Stimulated activated CD4-positive, alpha-beta T cell treated with anti-CD3 and anti-CD28 coated beads, Interleukin-2, amount 100 ng/mL, for 4 hours (primary cell): ENCODE measurements around the gene ACTG2.
"Not testable (repeated sequence)": the region's sequence is repeated elsewhere in the genome, so short reads cannot be mapped to it uniquely, and the experiment has no call there.

Source experiments
- DNase-seq: peaks from one replicate; pipeline ENCODE4 v3.0.0-alpha.2; 2020; ENCODE audit warnings: low read depth

Gene ACTG2

DNA sequence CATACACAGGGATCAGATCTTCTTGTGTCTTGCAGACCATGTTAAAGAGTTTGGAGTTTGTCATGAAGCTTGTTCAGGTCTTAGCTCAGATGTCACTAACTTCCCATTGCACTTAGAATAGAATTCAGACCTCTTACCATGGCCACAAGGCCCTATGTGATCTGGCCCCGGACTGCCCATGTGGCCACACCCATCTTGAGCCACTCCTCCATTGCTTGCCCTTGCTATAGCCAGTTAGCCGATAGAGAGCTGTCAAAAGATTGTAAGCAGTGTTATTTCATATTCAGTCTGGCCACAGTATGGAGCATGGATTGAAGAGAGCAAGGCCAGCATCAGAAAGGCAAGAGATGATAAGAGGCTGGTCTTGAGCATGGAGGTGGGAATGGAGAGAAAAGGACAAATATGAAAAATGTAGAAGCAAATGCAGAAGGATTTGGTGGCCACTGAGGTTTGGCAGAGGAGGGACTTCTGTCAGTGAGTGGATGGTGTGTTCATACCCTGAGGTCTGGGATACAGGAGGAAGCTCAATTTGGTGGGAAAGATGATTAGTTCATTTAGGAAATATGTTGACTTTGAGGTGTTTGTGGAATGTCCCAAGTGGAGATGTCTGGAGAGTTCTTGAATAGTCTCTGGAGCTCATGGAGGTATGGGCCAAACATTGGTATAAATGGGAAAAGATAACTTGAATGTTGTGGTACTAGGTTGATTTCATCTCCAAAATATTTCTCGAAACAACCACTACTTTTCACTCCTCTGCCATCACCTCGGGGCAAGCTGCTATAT lies 44.5 kb downstream of the ACTG2 start:
- DNase-seq = no peak

DNA sequence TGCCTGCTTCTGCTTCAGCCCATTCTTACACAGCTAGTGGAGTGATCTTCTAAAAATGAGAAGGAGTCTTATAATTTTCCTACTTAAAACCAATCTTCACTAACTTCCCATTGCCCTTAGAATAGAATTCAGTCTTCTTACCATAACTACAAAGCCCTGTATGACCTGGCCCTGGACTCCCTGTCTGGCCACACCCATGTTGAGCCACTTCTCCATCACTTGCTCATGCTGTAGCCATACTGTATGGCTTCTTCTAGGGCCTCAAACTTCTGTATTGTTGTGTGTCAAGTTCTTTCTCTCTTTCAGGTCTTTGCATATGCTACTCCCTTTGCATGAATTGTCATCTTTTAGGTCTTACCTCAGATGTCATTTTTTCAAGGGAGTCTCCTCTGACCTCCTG lies 45.1 kb downstream of the ACTG2 start:
- no peak for DNase-seq

DNA sequence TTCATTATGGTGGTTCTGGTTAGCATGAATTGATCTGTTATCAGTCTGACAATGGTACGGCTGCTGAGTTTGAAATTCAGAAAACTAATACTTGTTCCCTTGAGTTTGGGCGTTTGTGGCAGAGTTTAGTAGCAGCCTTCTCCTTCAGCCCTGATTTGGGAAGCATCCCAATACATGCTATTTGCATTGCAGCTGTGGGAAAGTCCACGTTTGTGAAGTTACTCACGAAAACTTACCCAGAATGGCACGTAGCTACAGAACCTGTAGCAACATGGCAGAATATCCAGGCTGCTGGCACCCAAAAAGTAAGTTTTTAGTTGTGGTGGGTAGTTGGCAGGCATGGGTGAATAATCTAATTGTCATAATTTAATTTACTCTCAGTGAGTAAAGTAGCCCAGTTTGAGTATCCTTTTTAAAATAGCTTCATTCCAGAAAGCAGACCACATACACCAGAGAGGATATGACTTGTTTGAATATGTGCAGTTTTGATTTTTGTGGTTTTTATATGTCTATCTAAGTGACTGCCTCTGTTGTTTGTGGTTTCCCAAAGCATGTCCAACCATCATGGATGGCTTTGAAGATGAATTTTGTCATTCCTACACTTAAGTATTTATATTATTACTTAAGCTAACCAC lies 46.0 kb downstream of the ACTG2 start:
- no peak for DNase-seq

DNA sequence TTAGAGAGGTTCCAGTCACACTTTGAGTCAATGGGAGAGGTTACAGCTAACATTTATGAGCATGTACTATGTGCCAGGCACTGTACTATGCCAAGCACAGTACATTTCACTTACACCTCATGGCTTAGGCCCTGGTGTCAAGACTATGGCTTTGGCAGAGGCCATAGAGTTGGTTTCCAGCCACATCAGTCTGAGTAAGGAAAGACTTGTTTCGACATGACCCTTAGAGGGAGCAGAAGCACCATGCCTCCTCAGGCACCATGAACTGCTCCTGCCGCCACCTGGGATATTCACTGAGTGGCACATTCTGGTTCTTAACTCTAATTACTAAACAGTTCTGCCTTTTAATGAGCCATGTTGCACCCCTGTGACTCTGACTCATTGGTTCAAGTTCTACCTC lies 46.6 kb downstream of the ACTG2 start:
- no peak for DNase-seq

DNA sequence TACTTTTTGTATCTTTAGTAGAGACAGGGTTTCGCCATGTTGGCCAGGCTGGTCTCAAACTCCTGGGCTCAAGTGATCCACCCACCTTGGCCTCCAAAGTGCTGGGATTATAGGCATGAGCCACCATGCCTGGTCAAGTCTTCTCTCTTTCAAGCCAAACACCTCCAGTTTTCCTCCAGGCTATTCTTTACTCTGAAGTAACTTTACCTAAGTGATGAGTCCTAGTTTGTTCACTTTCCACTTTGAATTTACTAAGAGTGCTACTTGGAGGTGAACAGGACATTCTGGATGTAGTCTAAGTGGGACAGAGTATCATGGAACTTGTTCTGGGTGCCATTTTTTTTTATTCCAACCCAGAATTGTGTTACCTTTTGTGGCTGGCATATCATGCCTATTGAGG lies 47.3 kb downstream of the ACTG2 start:
- not testable (repeated sequence) for DNase-seq

DNA sequence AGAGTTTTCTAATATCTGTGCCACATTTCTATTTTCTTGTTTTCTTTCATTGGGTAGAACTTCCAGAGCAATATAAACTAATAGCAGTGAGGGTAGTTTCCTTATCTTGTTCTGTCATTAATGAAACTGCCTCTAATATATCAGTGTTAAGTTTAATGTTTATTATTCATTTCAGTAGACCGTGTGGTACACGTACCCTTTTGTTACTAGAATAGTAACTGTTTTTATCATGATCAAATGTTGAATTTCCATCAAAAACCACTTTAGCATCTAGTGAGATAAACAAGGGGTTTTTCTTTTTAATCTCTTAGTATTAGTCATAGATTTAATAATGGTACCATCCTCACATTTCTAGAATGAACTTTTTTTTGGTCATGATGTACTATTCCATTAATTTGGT lies 49.9 kb downstream of the ACTG2 start:
- no peak for DNase-seq

DNA sequence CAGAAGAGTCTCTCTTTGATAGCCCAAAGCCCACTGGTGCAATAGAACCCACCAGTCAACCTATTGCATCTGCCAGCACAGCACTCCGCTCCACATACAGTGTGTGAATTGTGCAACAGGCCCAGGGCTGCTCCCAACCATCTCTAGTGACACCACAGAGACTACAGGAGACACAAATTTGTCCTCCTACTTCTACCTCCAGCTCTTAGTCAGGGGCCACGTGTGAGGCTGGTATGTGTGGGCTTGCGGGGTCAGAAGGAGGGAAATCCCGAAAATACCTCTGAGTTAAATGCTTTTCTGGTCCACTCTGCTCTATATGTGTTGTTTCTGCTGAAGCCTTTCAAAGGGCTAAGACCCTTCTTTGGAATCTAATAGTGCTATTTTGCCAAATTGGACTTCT lies 51.9 kb downstream of the ACTG2 start:
- DNase-seq = no peak

DNA sequence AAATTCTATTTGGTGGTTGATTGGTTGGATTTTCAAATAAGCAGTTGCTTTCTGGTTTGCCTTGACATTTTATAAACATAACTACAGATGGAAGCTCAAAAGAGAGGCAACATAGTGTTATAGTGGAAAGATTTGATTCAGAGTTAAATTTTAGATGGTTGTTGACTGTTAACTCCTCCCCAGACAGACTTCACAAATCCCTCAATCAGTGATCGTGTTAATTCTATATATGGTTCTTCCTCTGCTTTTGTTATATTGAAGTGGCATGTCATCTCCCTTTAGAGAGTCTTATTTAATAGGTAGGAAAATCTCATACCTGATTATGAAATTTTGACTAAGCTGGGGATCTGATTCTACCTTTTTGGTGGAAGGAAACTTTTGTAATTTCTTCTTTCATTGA lies 53.4 kb downstream of the ACTG2 start:
- no peak for DNase-seq

DNA sequence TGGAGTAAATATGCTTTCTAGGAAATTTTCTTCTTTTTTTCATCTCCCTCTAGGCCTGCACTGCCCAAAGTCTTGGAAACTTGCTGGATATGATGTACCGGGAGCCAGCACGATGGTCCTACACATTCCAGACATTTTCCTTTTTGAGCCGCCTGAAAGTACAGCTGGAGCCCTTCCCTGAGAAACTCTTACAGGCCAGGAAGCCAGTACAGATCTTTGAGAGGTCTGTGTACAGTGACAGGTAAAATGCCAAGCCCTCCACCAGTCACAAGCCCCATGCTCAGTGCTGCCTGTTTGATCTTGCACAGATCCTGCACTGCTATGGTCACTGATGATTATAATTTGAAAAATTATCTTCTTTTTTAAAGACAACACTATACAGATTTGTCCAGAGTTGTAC lies 53.9 kb downstream of the ACTG2 start:
- DNase-seq = no peak

DNA sequence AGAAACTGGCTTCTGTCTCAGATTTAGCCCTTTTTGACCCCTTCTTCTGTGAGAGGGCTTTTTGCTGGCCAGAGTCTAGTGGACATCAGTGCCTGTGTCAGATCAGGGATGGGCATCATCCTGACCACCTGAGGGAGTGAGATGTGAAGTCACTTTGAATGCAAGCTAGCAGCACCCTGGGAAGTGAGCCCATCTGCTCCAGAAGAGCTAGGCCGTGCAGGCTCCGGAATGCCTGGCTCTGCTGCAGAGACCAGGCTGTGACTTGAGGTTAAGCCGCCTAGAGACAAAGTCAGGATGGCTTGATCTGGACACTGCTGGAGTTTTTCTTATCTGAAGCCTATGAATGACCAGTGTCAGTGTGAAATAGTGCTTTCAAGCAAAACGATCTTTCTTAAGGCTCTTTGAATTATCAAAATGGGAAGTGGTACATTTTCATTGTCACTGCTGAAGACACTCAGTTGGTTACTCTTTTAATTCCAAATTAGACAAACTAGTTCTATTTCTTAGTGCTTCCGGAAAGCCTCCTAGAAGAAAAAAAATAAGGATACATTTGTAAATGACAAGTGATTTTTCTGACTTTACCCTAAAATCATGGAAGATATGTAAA lies 54.7 kb downstream of the ACTG2 start:
- DNase-seq = no peak

DNA sequence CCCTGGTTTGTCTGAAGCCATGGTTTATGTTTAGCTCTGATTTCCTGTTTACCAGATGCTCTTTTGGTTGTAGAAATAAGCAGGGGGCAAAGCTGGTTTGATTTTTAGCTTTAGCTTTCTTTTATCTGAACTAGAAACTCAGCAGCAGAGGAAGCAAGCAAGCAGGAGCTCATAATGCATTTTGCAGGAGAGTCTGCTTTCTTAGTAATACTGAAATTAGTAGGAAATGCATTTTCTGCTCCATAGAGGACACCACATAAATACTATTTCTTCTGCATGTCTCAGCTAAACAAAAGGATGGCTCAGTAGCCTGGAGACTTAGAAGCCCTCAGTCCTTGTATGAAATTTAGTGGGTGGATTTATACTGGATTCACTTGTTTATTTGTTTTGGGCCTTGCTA lies 57.0 kb downstream of the ACTG2 start:
- DNase-seq = no peak

DNA sequence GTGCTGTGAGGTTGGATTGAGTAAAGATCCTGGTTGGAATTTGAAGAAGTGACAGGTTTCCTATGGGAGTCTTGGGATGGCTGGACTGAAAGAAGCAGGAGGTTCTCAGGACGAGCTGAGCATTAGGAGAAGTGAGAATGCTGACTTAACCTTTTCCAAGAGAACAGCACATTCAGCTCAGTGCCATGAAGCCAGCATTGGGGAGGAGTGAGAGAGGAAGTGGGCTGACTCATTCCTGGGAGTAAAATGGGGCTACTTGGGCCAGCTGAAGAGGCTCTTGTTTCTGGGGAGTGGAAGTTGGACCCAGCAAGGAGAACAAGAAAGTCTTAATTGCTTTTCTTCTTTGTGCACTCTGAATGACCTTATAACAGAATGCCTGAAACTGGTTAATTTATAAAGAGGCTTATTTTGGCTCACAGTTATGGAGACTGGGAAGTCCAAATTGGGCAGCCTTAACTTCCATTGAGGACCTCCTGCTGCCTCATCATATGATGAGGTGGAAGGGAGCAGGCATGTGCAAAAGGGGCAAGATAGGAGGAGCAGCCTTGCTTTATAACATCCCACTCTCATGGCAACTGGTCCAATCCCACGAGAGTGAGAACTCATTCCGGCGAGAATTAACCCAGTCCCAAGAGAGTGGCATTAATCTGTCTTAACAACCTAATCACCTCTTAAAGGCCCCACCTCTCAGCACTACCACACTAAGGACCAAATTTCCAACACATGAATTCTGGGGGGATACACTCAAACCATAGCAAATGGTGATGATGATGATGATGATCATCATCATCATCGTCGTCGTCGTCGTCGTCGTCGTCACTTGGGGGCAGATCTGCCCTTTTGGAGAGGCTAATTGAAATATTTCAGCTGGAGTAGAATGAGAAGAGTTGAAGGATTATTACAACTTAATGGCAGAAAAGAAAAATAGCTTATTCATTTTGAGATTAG lies 60.0 kb downstream of the ACTG2 start:
- DNase-seq = no peak

DNA sequence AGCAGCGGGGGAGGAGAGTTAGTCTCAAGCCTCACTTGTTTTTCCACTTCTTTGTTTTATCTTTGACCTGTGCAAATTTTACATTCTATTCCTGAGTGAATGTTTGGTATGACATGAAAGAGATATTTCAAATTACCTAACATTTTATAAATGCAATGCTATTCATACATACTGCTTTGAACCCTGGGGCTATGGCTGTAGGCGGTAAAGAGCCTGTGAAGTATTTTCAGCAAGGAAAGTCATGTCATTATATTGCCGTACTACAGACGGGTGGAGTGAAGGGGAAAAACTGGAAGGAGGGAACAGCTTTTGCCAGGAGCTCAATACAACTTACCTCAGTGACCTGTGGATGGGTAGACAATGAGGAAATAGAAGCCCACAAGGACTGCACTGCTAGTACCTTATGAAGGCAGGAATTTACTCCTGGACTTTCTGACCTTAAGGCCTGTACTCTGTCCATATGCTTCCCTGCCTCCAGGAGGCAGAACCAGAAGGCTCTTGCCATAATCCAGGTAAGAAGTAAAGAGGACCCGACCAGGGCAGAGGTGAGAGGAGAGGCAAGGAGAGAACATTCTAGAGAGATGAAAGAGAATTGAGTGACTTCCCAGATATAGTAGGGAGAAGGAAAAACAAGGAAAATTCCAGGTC lies 63.5 kb downstream of the ACTG2 start:
- no peak for DNase-seq

DNA sequence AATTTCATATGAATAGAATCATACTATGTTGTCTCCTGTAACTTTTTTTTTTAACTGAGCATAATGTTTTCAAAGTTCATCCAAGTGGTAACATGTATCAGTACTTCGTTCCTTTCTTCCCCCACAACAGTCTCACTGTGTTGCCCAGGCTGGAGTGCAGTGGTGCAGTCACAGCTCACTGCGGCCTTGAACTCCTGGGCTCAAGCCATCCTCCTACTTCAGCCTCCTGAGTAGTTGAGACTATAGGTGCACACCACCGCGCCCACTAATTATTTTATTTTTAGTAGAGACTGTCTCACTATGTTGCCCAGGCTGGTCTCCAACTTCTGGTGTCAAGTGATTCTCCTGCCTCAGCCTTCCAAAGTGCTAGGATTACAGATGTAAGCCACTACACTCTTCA lies 68.5 kb downstream of the ACTG2 start:
- no peak for DNase-seq

DNA sequence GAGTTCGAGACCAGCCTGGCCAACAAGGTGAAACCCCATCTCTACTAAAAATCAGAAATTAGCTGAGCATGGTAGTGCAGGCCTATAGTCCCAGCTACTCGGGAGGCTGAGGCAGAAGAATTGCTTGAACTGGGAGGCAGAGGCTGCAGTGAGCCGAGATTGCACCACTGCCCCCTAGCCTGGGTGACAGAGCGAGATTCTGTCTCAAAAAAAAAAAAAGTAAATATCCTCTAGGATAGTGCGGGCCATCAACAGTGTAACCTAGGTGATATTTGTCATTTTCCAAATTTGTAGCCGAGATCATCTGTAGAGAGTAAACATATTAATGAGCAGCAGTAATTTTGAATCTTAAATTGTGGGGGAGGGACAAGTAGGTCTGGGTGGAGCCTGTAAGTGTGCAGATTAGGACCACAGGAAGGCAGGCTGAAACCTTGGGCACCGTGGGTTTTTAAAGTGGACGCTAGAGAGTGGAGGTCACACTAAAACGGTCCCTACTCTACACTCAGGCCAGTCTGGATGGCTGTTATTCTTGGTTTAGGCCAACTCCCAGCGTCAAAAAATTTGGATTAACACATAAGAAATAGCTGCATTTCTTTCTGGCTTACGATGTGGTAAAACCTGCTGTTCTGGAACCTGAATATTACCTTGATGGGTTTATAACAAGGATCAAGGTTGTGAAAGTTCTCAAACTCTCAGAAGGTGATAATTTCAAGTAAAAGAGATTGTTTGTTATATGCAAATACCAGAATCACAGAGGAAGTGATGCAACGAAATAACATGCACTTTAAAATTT lies 69.2 kb downstream of the ACTG2 start:
- DNase-seq = no peak

DNA sequence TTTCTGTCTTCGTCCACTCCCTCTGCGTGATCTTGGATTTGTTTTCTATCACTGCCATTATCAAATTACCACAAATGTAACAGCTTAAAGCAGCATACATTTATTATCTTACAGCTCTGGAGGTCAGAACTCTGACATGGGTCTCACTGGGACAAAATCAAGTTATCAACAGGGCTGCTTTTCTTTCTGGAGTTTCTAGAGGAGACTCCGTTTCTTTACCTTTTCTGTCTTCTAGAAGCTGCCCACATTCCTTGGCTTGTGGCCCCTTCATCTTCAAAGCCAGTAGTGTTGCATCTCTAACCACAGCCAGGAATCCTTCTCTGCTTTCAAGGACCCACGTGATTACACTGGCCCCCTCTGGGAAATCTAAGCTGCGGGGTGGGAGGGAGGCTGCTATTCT lies 70.0 kb downstream of the ACTG2 start:
- no peak for DNase-seq

DNA sequence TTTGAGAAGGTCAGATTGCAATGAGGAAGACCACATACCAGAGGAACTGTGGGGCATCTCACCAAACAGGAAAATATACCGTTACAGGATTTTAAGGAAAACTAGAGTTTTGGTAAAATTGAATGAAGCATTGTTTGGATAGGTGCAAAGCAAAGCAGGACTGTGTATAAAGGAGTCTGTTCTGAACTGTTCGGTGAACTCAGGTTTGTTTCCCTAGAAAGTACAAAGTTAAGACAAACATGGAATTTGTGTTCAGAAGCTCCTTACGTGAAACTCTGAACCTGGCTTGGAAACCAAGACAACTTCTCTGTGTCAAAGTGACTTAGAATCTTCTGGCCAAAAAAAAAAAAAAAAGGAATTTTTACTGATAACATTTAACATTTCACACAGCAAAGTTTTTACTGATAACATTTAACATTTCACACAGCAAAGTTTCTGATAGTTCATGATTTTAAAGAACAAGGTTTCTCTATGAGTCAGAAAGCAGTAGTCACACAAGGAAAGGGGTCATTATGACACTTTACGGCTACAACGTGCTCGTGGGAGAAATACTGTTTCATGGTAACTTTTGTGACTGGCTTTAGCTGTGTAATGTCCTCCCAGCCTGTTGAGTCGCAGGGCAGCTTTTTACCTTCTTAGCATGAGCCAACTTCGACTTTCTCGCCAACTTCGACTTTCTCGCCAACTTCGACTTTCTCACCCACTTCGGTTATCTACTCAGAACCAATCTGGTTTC lies 70.7 kb downstream of the ACTG2 start:
- no peak for DNase-seq

DNA sequence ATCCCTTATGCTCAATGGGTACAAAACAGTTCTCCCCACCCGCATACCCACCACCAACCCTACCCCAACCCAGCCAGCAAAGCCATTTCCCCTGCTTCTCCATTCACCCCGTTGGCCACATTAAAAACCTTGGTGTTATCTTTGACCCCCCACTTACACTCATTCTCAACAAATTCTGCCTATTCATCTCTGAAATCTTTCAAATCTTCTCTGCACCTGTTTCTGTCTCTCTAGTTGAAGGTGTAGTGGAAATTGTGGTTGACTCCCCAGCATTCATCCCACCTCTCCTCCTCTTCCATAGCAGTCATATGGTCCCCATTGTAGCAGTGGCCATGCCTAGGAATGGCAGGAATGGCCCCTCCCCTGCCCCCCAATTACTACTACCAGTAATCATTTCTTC lies 71.4 kb downstream of the ACTG2 start:
- no peak for DNase-seq

DNA sequence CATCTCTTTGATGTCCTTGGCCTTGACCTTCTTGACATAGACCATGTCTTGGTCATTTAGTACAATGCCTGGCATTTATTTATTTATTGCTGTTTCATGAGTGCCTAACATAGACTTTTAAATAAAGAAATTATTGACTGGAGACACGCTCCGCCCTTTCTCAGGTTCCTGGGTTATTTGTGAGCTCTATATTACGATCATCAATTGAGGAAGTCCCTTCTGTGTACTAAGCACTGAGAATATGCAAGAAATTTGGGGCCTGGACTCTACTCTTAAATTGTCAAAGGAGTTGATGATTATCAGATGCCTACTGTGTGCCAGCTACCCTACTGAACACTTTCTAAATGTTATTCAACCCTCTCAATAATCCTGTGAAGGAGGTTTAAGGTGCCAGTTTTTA lies 72.2 kb downstream of the ACTG2 start:
- DNase-seq = no peak

DNA sequence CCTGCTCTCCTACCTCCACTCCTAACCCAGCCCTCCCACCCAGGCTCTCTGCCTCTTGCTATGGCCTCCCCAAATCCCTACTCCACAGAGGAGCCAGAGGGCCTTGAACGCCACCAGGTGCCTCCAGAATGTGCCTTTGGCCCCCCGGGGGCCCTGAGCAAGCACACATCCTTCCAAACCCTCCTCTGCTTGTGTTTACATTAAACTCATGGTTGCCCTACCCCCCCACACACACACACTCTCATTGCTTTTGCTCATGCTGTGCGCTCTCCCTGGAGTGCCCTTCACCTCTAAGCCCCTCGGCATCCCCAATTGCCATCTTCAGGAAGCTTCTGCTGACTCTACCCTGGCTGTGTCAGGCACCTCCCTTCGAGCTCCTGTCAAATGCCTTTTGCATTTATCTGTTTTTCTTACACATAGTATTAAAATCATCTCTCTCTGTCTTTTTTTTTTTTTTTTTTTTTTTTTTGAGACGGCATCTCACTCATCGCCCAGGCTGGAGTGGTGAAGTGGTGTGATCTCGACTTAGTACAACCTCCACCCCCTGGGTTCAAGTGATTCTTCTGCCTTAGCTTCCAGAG lies 75.6 kb downstream of the ACTG2 start:
- DNase-seq = no peak
